GM12892 (cell line): ENCODE data around the gene HSPBP1.

Experiments used
- POLR2A ChIP-seq: IDR thresholded peaks from 2 replicates; pipeline ENCODE4 v1.6.1; 2011; ENCODE audit warnings: low read depth, low read length, control low read depth
- POLR2AphosphoS5 ChIP-seq: IDR thresholded peaks from 2 replicates; pipeline ENCODE4 v1.6.1; 2011; ENCODE audit warnings: low read depth, low read length, control low read depth
- TAF1 ChIP-seq: IDR thresholded peaks from 2 replicates; pipeline ENCODE4 v1.6.1; 2011; ENCODE audit warnings: low read depth, mild to moderate bottlenecking, control low read depth, low read length, borderline replicate concordance

GRCh38 chr19:55305491-55305890 is 25.6 kb upstream of the HSPBP1 start:
- TF ChIP-seq POLR2A (no peak), POLR2AphosphoS5 (no peak), TAF1 (no peak)
